ENCODE measurements around the gene SGTB.

DNA sequence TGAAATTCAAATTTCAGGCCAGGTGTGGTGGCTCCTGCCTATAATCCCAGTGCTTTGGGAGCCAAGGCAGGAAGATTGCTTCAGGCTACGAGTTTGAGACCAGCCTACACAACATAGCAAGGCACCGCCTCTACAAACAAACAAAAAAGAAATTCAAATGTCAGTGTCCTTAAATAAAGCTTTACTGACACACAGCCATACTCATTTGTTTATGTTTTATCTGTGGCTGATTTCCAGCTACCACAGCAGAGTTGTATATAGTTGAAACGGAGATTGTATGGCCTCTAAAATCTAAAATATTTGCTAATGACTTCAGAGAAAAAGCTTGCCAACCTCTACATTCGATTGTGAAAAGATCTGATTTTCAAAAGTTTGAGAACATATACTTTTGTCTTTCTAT is 81.7 kb downstream of the SGTB start:
- TF ChIP-seq, protein P1, sequence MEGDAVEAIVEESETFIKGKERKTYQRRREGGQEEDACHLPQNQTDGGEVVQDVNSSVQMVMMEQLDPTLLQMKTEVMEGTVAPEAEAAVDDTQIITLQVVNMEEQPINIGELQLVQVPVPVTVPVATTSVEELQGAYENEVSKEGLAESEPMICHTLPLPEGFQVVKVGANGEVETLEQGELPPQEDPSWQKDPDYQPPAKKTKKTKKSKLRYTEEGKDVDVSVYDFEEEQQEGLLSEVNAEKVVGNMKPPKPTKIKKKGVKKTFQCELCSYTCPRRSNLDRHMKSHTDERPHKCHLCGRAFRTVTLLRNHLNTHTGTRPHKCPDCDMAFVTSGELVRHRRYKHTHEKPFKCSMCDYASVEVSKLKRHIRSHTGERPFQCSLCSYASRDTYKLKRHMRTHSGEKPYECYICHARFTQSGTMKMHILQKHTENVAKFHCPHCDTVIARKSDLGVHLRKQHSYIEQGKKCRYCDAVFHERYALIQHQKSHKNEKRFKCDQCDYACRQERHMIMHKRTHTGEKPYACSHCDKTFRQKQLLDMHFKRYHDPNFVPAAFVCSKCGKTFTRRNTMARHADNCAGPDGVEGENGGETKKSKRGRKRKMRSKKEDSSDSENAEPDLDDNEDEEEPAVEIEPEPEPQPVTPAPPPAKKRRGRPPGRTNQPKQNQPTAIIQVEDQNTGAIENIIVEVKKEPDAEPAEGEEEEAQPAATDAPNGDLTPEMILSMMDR (IDR thresholded peaks at IDR 0.05; ENCODE audit: low read depth, low read length), result no peak
- TF ChIP-seq EZH2phosphoT487 (IDR thresholded peaks at IDR 0.05; ENCODE audit: low read depth), result no peak
